ENCODE measurements around the gene IL4R.
A peak's percentile ranks its signal among the peaks of the same experiment; 100 is the strongest.

Gene IL4R

DNA sequence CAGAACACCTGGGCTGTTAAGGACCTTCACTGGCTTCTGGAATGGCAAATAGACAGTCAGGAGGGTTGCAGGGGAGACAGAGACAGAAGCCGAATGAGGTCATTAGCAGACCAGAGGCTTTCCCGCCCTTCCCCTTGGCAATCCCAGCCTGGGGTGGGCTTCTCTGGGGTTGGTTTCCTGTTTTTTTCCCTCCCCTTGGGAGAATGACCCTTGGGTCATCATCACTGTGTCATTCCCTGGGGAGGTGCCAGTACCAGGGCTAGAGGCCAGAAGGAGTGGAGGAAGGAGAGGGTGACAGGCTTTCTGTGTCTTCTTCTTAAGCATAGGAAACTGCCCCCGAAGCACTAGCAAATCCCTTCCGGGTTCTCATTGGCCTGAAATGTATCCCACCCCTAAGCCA is 45.3 kb downstream of the IL4R start:
- no peak for DNase-seq (ENCODE audit: low read depth, low spot score)

DNA sequence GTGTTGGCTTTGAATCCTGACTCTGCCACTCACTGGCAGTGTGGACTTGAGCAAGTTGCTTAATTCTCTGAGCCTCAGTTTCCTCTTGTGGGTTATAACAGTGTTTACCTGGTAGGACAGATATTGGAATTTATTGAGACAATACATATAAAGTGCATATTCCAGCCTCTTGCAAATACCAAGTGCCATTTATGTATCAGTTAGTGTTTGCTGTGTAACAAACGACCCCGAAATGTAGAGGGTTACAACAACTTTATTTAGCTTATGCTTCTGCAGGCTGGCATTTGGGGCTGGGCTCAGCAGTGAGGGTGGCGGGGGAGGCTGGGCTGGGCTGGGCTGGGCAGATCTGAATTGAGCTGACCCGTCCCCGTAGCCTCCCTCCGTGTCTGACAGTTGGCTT is 45.8 kb downstream of the IL4R start:
- DNase-seq (ENCODE audit: low read depth, low spot score) = no peak

DNA sequence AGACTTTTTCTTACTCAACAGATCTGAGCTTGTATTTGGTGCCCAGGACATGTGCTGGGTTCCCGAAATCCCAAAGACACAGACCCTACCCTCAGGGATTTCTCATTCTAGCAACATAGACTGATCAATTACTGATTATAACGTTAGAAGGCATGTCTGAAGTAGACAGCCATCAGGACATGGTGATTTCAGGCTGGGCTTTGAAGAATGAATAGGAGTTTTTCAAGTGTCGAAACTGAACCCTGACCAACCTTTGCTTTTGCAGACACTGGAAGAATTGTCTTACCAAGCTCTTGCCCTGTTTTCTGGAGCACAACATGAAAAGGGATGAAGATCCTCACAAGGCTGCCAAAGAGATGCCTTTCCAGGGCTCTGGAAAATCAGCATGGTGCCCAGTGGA is 48.2 kb downstream of the IL4R start:
- DNase-seq (ENCODE audit: low read depth, low spot score) = no peak

- no peak for DNase-seq (ENCODE audit: low read depth, low spot score)
Measured at GRCh38 chr16:27362570-27363245, 48.9 kb downstream of the IL4R start.

GRCh38 chr16:27363246-27363632 is 49.5 kb downstream of the IL4R start:
- DNase-seq (ENCODE audit: low read depth, low spot score) = no peak

DNA sequence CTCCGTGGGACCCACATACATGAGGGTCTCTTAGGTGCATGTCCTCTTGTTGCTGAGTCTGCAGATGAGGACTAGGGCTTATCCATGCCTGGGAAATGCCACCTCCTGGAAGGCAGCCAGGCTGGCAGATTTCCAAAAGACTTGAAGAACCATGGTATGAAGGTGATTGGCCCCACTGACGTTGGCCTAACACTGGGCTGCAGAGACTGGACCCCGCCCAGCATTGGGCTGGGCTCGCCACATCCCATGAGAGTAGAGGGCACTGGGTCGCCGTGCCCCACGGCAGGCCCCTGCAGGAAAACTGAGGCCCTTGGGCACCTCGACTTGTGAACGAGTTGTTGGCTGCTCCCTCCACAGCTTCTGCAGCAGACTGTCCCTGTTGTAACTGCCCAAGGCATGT is 50.0 kb downstream of the IL4R start:
- DNase-seq (ENCODE audit: low read depth, low spot score) = no peak

DNA sequence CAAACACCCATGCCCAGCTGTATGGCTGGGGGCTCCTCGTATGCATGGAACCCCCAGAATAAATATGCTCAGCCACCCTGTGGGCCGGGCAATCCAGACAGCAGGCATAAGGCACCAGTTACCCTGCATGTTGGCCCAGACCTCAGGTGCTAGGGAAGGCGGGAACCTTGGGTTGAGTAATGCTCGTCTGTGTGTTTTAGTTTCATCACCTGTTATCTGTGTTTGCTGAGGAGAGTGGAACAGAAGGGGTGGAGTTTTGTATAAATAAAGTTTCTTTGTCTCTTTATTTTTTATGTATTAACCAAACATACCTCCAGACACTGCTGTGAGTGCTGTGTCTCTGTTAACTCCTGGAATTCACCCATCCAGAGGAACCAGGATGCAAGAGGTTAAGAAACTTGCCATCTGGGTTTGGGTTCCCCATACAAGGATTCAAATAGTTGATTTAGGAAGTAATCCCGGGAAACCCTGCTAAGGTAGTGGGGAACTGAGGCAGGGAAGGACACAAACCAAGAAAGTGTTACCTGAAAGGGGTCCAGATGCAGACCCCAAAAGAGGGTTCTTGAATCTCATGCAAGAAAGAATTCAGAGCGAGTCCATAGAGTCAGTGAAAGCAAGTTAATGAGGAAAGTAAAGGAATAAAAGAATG is 50.8 kb downstream of the IL4R start:
- DNase-seq (ENCODE audit: low read depth, low spot score) = no peak

DNA sequence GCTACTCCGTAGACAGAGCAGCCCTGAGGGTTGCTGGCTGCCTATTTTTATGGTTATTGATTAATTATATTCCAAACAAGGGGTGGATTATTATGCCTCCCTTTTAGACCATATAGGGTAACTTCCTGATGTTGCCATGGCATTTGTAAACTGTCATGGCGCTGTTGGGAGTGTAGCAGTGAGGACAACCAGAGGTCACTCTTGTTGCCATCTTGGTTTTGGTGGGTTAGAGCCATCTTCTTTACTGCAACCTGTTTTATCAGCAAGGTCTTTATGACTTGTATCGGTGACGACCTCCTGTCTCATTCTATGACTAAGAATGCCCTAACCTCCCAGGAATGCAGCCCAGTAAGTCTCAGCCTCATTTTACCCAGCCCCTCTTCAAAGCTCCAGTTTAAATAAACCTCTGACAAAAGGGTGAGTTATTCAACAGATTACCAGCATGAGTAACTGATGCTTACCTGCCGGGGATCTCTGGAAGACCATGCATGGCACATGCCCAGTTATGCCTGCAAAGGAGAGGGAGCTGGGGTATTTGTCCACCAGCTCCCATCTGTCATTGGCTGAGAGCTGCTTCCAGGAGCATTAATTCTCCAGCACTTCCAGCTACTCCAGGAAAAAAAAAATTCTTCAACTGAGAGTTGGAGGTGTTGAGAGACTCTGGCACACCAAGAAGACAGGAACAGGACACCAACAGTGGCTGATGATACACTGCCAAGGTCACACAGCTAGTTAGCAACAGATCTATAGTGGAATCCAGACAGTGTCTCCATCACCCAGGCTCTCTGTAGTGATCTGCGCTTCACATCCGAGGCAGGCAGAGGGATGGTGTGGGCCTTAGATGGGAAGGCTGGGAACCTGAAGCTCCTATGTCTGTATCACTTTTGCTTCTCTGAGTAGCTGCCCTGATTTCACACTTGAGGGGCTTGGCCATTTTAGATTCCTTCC is 51.6 kb downstream of the IL4R start:
- no peak for DNase-seq (ENCODE audit: low read depth, low spot score)

- no peak for DNase-seq (ENCODE audit: low read depth, low spot score)
Measured at GRCh38 chr16:27366687-27367460, 53.1 kb downstream of the IL4R start.

- DNase-seq (ENCODE audit: low read depth, low spot score) = peak; percentile 45
Measured at GRCh38 chr16:27367461-27368357, 53.9 kb downstream of the IL4R start.

- no peak for DNase-seq (ENCODE audit: low read depth, low spot score)
Measured at GRCh38 chr16:27368358-27368722, 54.6 kb downstream of the IL4R start.

DNA sequence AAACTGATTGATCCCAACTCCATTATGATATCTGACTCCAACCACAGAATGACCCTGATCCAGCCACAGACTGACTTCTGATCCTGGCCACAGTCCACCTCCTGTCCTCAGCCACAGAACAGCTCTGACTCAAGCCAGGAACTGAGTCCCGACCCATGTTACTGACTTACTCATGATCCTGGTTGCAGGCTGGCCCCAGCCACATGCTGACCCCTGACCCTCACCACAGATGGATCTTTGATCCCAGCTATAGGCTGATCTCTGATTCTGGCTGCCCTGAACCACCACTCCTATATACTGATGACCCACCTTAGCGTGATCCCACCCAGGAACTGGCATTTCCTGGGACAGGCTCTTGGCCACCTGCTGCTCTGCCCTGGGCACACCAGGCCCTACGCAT is 56.0 kb downstream of the IL4R start:
- DNase-seq (ENCODE audit: low read depth, low spot score) = no peak

- DNase-seq (ENCODE audit: low read depth, low spot score) = no peak
Measured at GRCh38 chr16:27370318-27370717, 56.5 kb downstream of the IL4R start.

DNA sequence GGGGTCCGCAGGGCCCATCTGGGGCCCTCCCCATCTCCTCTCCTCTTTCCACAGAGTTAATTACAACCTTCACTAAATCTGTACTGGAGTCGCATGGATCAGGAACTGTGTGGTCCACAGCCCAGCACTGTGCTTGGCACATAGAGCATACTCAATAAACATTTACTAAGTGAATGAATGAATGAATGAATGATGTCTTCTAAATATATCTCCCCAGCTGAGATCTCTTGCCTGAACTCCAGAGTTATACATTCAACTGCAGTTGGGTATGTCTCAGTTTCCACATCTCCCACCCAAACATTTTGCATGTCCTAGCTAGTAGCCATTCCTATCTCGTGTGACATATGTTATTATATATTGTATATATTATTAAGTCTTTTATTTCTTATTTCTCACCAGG is 59.5 kb downstream of the IL4R start:
- no peak for DNase-seq (ENCODE audit: low read depth, low spot score)

DNA sequence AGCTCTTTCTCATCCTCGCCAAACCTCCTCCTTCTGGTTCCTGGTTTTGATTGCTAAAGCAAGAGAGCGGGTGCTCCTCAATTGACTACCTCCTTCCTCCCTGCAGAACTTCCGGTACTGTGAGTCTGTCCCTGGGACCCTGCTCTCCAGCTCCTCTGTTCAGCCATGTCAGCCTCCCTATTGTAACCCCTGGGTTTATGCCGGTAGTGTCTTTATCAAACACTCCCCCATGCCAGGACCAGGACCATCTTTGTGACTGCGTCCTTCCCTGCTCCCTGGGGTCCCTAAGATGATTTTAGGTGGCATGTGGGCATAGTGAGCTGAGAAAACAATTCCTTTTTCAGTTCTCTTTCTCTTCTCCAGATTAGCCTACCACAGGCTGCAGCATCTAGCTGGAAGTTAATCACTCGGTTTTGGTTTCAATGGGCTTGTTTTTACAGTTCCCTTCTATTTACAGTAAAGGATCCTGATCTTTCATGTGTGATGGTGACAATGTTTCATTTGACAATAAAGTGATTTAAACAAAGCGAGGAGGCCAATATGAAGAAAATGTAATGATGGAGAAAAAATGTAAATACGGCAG is 60.5 kb downstream of the IL4R start:
- no peak for DNase-seq (ENCODE audit: low read depth, low spot score)

DNA sequence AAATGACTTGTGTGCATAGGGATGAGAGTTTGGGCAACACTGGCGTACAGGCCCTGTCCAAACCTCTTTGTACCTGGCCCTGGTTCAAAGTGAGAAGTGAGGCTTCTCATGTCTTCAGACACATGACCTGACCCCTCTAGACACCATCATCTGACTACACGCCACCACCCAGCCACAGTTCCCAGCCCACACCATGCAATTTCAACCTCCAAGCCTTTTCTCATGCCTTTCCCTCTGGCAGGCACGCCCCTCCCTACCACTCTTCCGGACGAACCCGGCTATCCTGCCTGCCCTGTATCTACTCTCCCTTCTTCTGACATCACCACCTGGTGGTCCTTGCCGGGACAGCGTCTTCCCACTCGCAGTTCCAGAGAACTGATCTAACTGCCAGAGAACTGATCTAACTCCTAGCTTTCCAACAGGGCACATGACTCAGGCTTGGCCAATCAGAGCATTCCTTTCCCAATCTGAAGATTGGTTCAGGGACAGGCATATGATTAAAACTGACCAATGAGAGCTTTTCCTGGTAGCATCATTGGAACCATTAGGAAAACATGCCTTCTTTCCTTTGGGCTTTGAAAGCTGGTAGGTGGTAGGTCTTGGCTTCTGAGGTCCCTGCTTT is 61.1 kb downstream of the IL4R start:
- DNase-seq (ENCODE audit: low read depth, low spot score) = peak; percentile 50

DNA sequence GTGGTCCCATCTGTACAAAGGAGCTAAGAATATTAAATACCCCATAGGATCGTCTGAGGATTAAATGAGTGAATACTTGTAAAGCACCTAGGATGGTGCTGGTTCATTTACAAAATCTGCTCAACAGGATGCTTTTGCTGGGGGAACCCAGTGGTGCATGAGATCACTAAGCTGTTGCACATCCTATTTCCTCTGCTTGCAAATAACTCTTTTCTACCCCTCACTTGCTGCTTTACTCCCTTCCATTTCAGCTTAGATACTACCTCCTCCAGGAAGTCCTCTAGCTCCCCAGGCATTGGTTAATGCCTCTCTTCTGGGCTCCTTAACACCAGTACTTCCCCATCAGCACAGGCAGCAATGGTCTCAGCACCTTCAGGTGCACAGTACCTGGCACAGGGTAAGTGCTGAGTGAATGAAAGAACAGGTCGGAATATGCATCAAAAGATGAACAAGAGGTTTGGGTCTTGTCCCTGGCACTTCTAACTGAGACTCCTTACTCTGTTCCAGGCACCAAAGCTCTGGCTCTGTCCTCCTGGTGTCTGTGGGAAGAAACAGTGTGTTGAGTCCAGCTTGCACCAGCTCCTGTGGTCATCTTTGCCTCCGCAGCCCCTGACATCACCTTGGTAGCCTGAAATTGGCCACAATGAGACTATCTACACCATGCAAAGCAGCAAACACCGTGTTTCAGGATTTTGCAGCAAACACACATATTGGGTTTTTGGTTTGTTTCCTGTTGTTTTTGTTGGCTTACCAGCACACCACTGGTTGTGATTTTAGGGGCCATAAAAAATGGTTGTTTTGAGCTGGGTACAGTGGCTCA is 64.1 kb downstream of the IL4R start:
- no peak for DNase-seq (ENCODE audit: low read depth, low spot score)

- DNase-seq (ENCODE audit: low read depth, low spot score) = no peak
Measured at GRCh38 chr16:27378871-27379481, 65.2 kb downstream of the IL4R start.

DNA sequence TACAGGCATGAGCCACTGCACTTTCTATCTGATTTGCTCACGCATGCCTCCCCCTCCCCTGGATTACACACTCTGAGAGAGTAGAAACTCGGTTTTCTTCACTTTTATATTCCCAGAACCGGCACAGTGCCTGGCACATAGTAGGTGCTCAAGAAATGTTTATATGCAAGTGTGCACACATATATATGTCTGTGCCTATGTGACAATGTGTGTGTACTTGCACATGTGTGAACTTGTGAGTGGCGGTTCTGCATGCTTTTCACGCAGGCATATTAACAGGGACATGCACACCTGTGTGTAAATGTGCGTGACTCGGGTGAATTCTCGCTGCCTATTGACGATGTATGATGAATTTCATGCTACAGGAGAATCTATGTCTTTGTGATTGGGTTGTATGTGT is 66.1 kb downstream of the IL4R start:
- DNase-seq (ENCODE audit: low read depth, low spot score) = no peak

All from smooth muscle cell of the brain vasculature (primary cell).